Hepatocyte (in vitro differentiated cells): ENCODE measurements around the gene TH. TPM values are rescaled to one million over a fixed set of nuclear protein-coding genes. Genes with fewer than 3 reads are reported as not detected.

Source experiments
- DNase-seq: peaks from one replicate; pipeline ENCODE4 v3.0.0-alpha.2; 2016; ENCODE audit warnings: low spot score
- H2AFZ ChIP-seq: fragments of 200-600 bp; sonication (generic); 2 replicates; pipeline ENCODE4 v1.6.0; 2016; ENCODE audit warnings: antibody characterized with exemption, mild to moderate bottlenecking
- H3K27ac ChIP-seq: fragments of 200-600 bp; sonication (generic); 2 replicates; pipeline ENCODE4 v1.5.1; 2016; ENCODE audit warnings: mild to moderate bottlenecking
- H3K27me3 ChIP-seq: fragments of 200-600 bp; sonication (generic); 2 replicates; pipeline ENCODE4 v1.6.1; 2016
- H3K36me3 ChIP-seq: fragments of 200-600 bp; sonication (generic); replicated peaks from 2 replicates; pipeline ENCODE4 v1.5.1; 2016; ENCODE audit warnings: low read depth; ENCODE audit not compliant: insufficient read depth
- H3K4me1 ChIP-seq: fragments of 200-600 bp; sonication (generic); 2 replicates; pipeline ENCODE4 v1.5.1; 2016; ENCODE audit warnings: mild to moderate bottlenecking, moderate library complexity; ENCODE audit not compliant: insufficient read depth
- H3K4me2 ChIP-seq: fragments of 200-600 bp; sonication (generic); 2 replicates; pipeline ENCODE4 v1.6.0; 2016
- H3K4me3 ChIP-seq: fragments of 200-600 bp; sonication (generic); 2 replicates; pipeline ENCODE4 v1.5.1; 2016; ENCODE audit warnings: mild to moderate bottlenecking
- H3K79me2 ChIP-seq: fragments of 200-600 bp; sonication (generic); 2 replicates; pipeline ENCODE4 v1.6.0; 2017; ENCODE audit warnings: mild to moderate bottlenecking
- H3K9me2 ChIP-seq: fragments of 200-600 bp; sonication (generic); replicated peaks from 2 replicates; pipeline ENCODE4 v1.6.0; 2017; ENCODE audit warnings: mild to moderate bottlenecking; ENCODE audit not compliant: insufficient read depth
- H3K9me3 ChIP-seq: fragments of 200-600 bp; sonication (generic); 2 replicates; pipeline ENCODE4 v1.5.1; 2016; ENCODE audit warnings: low read depth, mild to moderate bottlenecking
- H4K20me1 ChIP-seq: fragments of 200-600 bp; sonication (generic); 2 replicates; pipeline ENCODE4 v1.6.0; 2016; ENCODE audit warnings: mild to moderate bottlenecking; ENCODE audit not compliant: insufficient read depth, poor library complexity, severe bottlenecking
- CTCF ChIP-seq: fragments of 200-600 bp; sonication (generic); IDR thresholded peaks from 2 replicates; pipeline ENCODE4 v1.5.1; 2016; ENCODE audit warnings: antibody characterized with exemption, mild to moderate bottlenecking; ENCODE audit not compliant: poor library complexity
- EZH2 ChIP-seq: fragments of 200-600 bp; sonication (generic); IDR thresholded peaks from 2 replicates; pipeline ENCODE4 v1.6.1; 2016; ENCODE audit warnings: antibody characterized with exemption, mild to moderate bottlenecking, borderline replicate concordance
- EZH2phosphoT487 ChIP-seq: fragments of 200-600 bp; sonication (generic); IDR thresholded peaks from one replicate; pipeline ENCODE4 v1.6.1; 2018; ENCODE audit warnings: antibody characterized with exemption, mild to moderate bottlenecking, low read depth, moderate library complexity; ENCODE audit not compliant: unreplicated experiment, severe bottlenecking
- WGBS: methylation state at CpG from one replicate; pipeline ENCODE4 v1.1.6; 2016; ENCODE audit warnings: low lambda C conversion rate; ENCODE audit errors: missing lambda C conversion rate; 5-methylcytosine and 5-hydroxymethylcytosine counted together
- polyA plus RNA-seq: library from polyadenylated mRNA; unstranded; fragments of >200 nt; fragmentation: Nextera tagmentation; extraction: Ambion mirVana; gene quantifications from 2 replicates; pipeline ENCODE4 v1.2.1, GENCODE V29; 2016
- total RNA-seq: library from RNA; depleted of rRNA; stranded (reverse); fragments of >200 nt; gene quantifications from 2 replicates; pipeline ENCODE4 v1.2.3, GENCODE V29; 2014

Gene TH
- total and polyA plus RNA-seq, 2 experiments from 2014 or later = 2.6 to 15.3 TPM

DNA sequence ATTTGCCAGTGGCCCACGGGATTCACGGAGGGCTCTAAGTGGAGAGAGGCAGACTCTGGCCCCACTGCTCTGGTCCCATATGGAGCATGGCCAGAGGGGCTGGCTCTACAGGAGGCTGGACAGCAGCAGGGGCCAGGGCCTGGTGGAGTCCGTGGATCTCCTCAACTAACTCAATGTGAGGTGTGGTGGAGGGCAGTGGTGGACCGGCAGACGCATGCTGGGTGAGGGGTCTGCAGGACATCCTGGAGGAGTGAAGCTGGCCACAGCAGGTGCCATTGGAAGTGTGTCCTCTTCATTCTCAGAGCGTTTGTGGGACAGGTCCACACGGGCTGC is 48.0 kb downstream of the TH start:
- no peaks in the 10 kb centered on the region for H3K36me3 ChIP-seq
- no peaks in the 10 kb centered on the region for H3K9me3 ChIP-seq
- 99% methylated on average over 7 of the region's 7 CpGs for WGBS
- no peaks in the 10 kb centered on the region for H3K9me2 ChIP-seq
- H4K20me1 ChIP-seq = no peaks in the 10 kb centered on the region
- no peaks in the 10 kb centered on the region for H3K27me3 ChIP-seq
- peaks cover 26% of the 10 kb centered on the region for H3K4me1 ChIP-seq
- H3K4me2 ChIP-seq = no peak overlapping the region
- no peak overlapping the region for H3K4me3 ChIP-seq
- H3K79me2 ChIP-seq = no peaks in the 10 kb centered on the region
- no peak overlapping the region for H3K27ac ChIP-seq
- TF ChIP-seq CTCF = no peak
- TF ChIP-seq EZH2phosphoT487 = no peak
- no peak for TF ChIP-seq EZH2
- DNase-seq = no peak
- no peak overlapping the region for H2AFZ ChIP-seq

- H3K9me3 ChIP-seq = no peaks in the 10 kb centered on the region
- H3K36me3 ChIP-seq = no peaks in the 10 kb centered on the region
- 89% methylated on average over 7 of the region's 13 CpGs for WGBS
- H4K20me1 ChIP-seq = no peaks in the 10 kb centered on the region
- peak overlapping the region; percentile 45 for H3K4me2 ChIP-seq
- H2AFZ ChIP-seq = no peak overlapping the region
- no peaks in the 10 kb centered on the region for H3K27me3 ChIP-seq
- no peak for TF ChIP-seq CTCF
- TF ChIP-seq EZH2phosphoT487 = no peak
- no peak for TF ChIP-seq EZH2
- H3K4me1 ChIP-seq = peaks cover 26% of the 10 kb centered on the region
- peak overlapping the region; percentile 50 for H3K27ac ChIP-seq
- H3K4me3 ChIP-seq = no peak overlapping the region
- no peak for DNase-seq
- no peaks in the 10 kb centered on the region for H3K79me2 ChIP-seq
- no peaks in the 10 kb centered on the region for H3K9me2 ChIP-seq
Measured at GRCh38 chr11:2122907-2123627, 48.5 kb downstream of the TH start.

DNA sequence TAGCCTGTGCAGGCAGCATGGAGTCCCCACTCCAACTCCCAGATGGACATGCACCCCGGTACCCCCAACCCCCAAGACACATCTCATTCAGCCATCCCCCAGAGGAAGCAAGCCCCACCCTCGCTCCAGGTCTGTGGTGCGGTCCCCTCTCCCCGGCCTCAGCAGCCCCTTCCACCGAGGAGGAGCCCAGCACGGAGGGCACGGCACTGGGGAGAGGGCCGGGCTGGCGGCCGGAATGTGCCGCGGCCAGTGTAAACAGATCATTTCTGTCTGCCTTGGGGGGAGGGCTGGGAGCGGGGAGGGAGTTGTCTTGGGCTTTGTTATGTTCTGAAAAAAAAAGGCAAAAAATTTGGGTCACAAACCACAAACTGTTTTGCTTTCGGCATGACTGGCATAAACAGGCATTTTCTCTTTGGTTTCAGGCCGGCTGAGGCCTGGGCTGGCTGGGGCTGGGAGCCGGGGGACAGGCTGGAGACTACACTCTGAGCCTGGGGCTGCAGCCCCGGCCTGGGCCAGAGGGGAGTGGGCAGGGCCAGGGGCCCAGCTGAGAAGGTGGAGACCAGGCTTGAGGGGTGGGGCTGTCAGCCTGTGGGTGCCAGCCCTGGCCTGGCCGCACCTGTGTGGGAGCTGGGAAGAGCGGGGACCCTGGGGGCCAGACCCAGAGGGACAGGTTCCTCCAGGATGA is 49.3 kb downstream of the TH start:
- no peaks in the 10 kb centered on the region for H4K20me1 ChIP-seq
- no peaks in the 10 kb centered on the region for H3K9me2 ChIP-seq
- H3K27ac ChIP-seq = peak overlapping the region; percentile 50
- H3K4me3 ChIP-seq = no peak overlapping the region
- peak; percentile 58 for DNase-seq
- TF ChIP-seq CTCF (no peak), EZH2 (no peak), EZH2phosphoT487 (no peak)
- H3K4me1 ChIP-seq = peaks cover 26% of the 10 kb centered on the region
- H3K4me2 ChIP-seq = peak overlapping the region; percentile 45
- no peaks in the 10 kb centered on the region for H3K36me3 ChIP-seq
- no peaks in the 10 kb centered on the region for H3K27me3 ChIP-seq
- no peaks in the 10 kb centered on the region for H3K79me2 ChIP-seq
- WGBS = 22% methylated on average over 18 of the region's 19 CpGs
- H2AFZ ChIP-seq = no peak overlapping the region
- no peaks in the 10 kb centered on the region for H3K9me3 ChIP-seq
